Measurements from ENCODE around the gene TMEM170B.

The TMEM170B gene

DNA sequence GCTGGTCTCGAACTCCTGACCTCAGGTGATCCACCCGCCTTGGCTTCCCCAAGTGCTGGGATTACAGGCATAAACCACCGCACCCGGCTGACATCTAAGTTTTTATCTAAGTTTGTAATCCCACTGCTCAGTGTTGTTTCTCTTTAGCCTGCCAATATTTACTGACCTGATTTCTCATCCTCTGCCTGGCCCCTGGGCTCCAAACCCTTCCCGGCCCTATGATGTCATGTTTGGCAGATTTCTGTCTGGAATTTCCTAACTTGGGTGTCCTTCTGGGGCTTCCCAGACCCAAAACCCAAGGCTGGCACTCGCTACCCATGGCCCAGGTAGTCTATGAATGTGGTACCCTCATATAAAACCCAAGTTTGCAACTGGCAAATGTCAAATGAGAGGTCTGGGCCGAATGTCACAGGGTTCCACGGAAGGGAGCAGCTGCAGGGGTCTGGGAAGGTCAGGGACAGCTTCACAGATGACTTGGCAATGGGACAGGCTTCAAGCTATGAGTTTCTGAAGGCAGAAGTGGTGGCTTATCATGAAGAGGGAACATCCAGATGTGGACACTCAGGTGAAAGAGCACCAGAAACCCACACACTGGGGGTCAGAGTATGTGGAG lies 54.9 kb downstream of the TMEM170B start:
- ChIA-PET CTCF (no interaction called here), POLR2A (no interaction called here)
- no peak for DNase-seq (ENCODE audit: extremely low spot score)
- TF ChIP-seq FOXA1 (IDR thresholded peaks at IDR 0.05) (no peak), FOXK2 (IDR thresholded peaks at IDR 0.05) (no peak), L3MBTL2 (conservative IDR thresholded peaks at IDR 0.05) (no peak), TARDBP (IDR thresholded peaks at IDR 0.05) (no peak), BHLHE40 (IDR thresholded peaks at IDR 0.05; ENCODE audit: borderline replicate concordance) (no peak), HDGF (IDR thresholded peaks at IDR 0.05; ENCODE audit: borderline replicate concordance) (no peak), SP1 (IDR thresholded peaks at IDR 0.05) (no peak), ZNF384 (IDR thresholded peaks at IDR 0.05) (no peak), CTBP1 (IDR thresholded peaks at IDR 0.05; ENCODE audit: borderline replicate concordance) (no peak)
- TF ChIP-seq, protein P1, sequence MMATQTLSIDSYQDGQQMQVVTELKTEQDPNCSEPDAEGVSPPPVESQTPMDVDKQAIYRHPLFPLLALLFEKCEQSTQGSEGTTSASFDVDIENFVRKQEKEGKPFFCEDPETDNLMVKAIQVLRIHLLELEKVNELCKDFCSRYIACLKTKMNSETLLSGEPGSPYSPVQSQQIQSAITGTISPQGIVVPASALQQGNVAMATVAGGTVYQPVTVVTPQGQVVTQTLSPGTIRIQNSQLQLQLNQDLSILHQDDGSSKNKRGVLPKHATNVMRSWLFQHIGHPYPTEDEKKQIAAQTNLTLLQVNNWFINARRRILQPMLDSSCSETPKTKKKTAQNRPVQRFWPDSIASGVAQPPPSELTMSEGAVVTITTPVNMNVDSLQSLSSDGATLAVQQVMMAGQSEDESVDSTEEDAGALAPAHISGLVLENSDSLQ (IDR thresholded peaks at IDR 0.05), result no peak

DNA sequence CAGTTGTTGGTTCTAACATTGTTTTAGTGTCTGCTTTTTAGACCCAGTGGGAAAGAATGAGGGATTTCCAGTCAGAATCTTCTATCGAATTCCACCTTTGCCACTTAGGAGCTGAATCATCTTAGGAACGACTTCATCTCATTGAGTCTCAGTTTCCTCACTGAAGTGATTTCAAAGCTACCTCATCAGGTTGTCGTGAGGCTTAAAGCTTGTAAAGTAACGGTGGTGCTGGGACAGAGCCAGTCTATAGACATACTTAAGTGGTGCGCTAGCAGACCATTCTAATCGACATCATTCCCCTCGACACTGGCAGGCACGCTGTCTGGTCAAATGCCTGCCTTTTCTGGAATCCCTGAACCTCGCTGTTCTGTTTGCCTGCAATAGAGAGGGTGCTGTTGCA lies 55.5 kb downstream of the TMEM170B start:
- ChIA-PET CTCF (no interaction called here), POLR2A (no interaction called here)
- no peak for DNase-seq (ENCODE audit: extremely low spot score)
- TF ChIP-seq L3MBTL2 (conservative IDR thresholded peaks at IDR 0.05) (no peak), BHLHE40 (IDR thresholded peaks at IDR 0.05; ENCODE audit: borderline replicate concordance) (no peak), FOXA1 (IDR thresholded peaks at IDR 0.05) (no peak), FOXM1 (IDR thresholded peaks at IDR 0.05; ENCODE audit: borderline replicate concordance) (no peak), ZNF384 (IDR thresholded peaks at IDR 0.05) (no peak), TARDBP (IDR thresholded peaks at IDR 0.05) (no peak), ELF4 (IDR thresholded peaks at IDR 0.05) (no peak), ARNT (IDR thresholded peaks at IDR 0.05) (no peak), SUZ12 (IDR thresholded peaks at IDR 0.05) (no peak), CTBP1 (IDR thresholded peaks at IDR 0.05; ENCODE audit: borderline replicate concordance) (no peak), HDGF (IDR thresholded peaks at IDR 0.05; ENCODE audit: borderline replicate concordance) (no peak), FOXK2 (IDR thresholded peaks at IDR 0.05) (no peak), LEF1 (IDR thresholded peaks at IDR 0.05; ENCODE audit: borderline replicate concordance) (no peak), SP1 (IDR thresholded peaks at IDR 0.05) (no peak), NFRKB (IDR thresholded peaks at IDR 0.05) (no peak)
- TF ChIP-seq, protein P1 (IDR thresholded peaks at IDR 0.05), result no peak

DNA sequence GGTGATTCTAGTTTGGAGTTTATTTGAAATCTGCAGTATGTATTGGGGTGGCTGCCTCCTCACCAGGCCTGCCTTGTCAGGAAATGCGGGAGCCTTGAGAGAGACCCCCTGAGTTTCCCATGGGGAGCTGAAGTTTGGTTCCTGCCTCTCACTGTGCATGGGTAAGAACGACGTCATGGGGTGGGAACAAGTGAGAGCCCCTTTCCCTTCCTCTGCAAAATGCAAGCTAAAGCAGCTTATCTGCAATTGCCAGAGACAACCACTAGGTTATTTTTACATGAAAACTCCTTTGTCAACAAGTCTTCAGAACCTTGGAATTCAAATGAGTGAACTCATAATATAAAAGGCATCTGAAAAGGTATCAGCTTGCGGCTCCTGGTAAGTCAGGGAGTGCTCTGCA lies 58.4 kb downstream of the TMEM170B start:
- ChIA-PET CTCF (interaction anchor here (0.6 to 1.4 kb wide), 4 partner anchors 20 to 1372 kb away, joined by 3 to 4 read pairs (median 3); no protein-coding TSS in a partner anchor), POLR2A (no interaction called here)
- TF ChIP-seq LEF1 (IDR thresholded peaks at IDR 0.05; ENCODE audit: borderline replicate concordance) (no peak), SUZ12 (IDR thresholded peaks at IDR 0.05) (no peak), BHLHE40 (IDR thresholded peaks at IDR 0.05; ENCODE audit: borderline replicate concordance) (no peak), FOXK2 (IDR thresholded peaks at IDR 0.05) (no peak), FOXA1 (IDR thresholded peaks at IDR 0.05) (no peak), ZNF384 (IDR thresholded peaks at IDR 0.05) (no peak), CTBP1 (IDR thresholded peaks at IDR 0.05; ENCODE audit: borderline replicate concordance) (no peak)
- DNase-seq (ENCODE audit: extremely low spot score), result peak; percentile 25

DNA sequence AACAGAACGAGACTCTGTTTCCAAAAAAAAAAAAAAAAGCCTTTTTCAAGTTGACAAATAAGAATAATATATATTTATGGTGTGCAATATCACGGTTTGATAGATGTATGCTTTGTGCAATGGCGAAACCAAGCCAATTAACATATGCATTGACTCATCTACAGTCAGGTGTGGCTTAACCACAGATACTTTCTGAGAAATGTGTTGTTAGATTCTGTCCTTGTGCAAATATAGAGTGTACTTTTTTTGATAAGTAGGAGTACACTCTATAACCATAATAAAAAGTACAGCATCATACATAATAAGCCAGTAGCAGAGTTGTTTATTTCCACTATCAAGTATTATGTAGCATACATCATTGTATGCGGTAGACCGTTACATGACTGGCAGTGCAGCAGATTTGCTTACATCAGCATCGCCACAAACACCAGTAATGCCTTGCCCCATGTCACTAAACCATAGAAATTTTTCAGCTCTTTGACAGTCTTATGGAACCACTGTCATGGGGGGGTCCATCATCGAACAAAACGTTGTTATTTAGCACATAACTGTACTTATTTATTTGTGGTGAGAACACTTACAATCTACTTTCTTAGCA lies 59.2 kb downstream of the TMEM170B start:
- DNase-seq (ENCODE audit: extremely low spot score), result no peak
- POLR2A ChIA-PET, result no interaction called here
- TF ChIP-seq LEF1 (IDR thresholded peaks at IDR 0.05; ENCODE audit: borderline replicate concordance) (no peak), SUZ12 (IDR thresholded peaks at IDR 0.05) (no peak), NFRKB (IDR thresholded peaks at IDR 0.05) (no peak), BHLHE40 (IDR thresholded peaks at IDR 0.05; ENCODE audit: borderline replicate concordance) (no peak), HDGF (IDR thresholded peaks at IDR 0.05; ENCODE audit: borderline replicate concordance) (no peak), FOXM1 (IDR thresholded peaks at IDR 0.05; ENCODE audit: borderline replicate concordance) (no peak), ZNF384 (IDR thresholded peaks at IDR 0.05) (no peak), FOXK2 (IDR thresholded peaks at IDR 0.05) (no peak), ARNT (IDR thresholded peaks at IDR 0.05) (no peak), L3MBTL2 (conservative IDR thresholded peaks at IDR 0.05) (no peak), ELF4 (IDR thresholded peaks at IDR 0.05) (no peak), CTBP1 (IDR thresholded peaks at IDR 0.05; ENCODE audit: borderline replicate concordance) (no peak), TARDBP (IDR thresholded peaks at IDR 0.05) (no peak), SP1 (IDR thresholded peaks at IDR 0.05) (no peak), FOXA1 (IDR thresholded peaks at IDR 0.05) (no peak)
- TF ChIP-seq, protein P1 (IDR thresholded peaks at IDR 0.05), result no peak
- CTCF ChIA-PET, result interaction anchor here (0.7 to 1.4 kb wide), 2 partner anchors 19 to 21 kb away, joined by 3 read pairs; no protein-coding TSS in a partner anchor

DNA sequence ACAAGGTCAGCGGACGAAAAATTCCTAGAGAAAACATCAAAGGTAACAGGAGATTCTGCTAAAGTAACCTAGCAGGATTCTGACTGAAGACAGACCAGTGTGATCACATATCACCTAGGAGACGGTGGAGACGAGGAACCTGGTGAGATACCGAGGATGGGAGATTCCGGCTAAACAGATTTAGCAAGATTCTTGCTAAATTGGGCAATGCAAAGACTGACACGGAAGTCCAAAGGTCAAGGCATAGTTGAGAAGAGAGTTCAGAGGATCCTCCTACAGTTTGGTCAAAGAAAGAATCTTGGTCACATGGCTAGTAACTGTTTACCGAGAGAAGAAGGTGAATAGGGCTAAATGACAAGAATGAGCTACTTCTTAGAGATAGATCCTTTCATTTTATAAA lies 61.1 kb downstream of the TMEM170B start:
- ChIA-PET POLR2A (no interaction called here), CTCF (no interaction called here)
- TF ChIP-seq TARDBP (IDR thresholded peaks at IDR 0.05) (no peak), CTBP1 (IDR thresholded peaks at IDR 0.05; ENCODE audit: borderline replicate concordance) (no peak), NFRKB (IDR thresholded peaks at IDR 0.05) (no peak), ELF4 (IDR thresholded peaks at IDR 0.05) (no peak), FOXM1 (IDR thresholded peaks at IDR 0.05; ENCODE audit: borderline replicate concordance) (no peak), L3MBTL2 (conservative IDR thresholded peaks at IDR 0.05) (no peak), BHLHE40 (IDR thresholded peaks at IDR 0.05; ENCODE audit: borderline replicate concordance) (no peak), FOXA1 (IDR thresholded peaks at IDR 0.05) (no peak), HDGF (IDR thresholded peaks at IDR 0.05; ENCODE audit: borderline replicate concordance) (no peak), ZNF384 (IDR thresholded peaks at IDR 0.05) (no peak), FOXK2 (IDR thresholded peaks at IDR 0.05) (no peak)
- no peak for DNase-seq (ENCODE audit: extremely low spot score)

DNA sequence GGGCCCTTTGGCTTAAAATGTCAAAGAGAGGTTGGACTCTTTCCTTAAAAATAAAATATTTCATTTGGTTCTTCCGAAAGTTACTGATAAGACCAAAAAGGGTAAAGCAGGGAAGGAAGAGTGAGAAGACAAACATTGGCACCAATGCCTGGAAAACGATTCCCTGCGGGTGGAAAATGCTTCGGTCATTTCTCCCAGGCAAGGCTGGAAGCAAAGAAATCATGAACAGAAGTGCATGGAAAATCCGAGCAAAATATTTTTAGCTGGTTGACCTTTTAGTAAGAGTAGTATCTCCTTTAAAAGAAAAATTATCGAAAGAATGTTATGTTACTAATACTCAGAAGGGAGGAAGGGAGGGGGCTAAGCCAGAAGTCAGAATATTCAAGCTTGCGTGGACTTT lies 62.7 kb downstream of the TMEM170B start:
- no peak for TF ChIP-seq ELF4 (IDR thresholded peaks at IDR 0.05)
- TF ChIP-seq FOXA1 (IDR thresholded peaks at IDR 0.05), result no peak
- TF ChIP-seq, protein P1 (IDR thresholded peaks at IDR 0.05), result no peak
- TF ChIP-seq FOXM1 (IDR thresholded peaks at IDR 0.05; ENCODE audit: borderline replicate concordance), result no peak
- no peak for TF ChIP-seq ZNF384 (IDR thresholded peaks at IDR 0.05)
- TF ChIP-seq SP1 (IDR thresholded peaks at IDR 0.05), result no peak
- no peak for TF ChIP-seq HDGF (IDR thresholded peaks at IDR 0.05; ENCODE audit: borderline replicate concordance)
- TF ChIP-seq LEF1 (IDR thresholded peaks at IDR 0.05; ENCODE audit: borderline replicate concordance), result no peak
- no peak for TF ChIP-seq BHLHE40 (IDR thresholded peaks at IDR 0.05; ENCODE audit: borderline replicate concordance)
- no peak for TF ChIP-seq FOXK2 (IDR thresholded peaks at IDR 0.05)
- TF ChIP-seq NFRKB (IDR thresholded peaks at IDR 0.05), result no peak
- no peak for TF ChIP-seq SUZ12 (IDR thresholded peaks at IDR 0.05)
- no peak for TF ChIP-seq ARNT (IDR thresholded peaks at IDR 0.05)
- CTCF ChIA-PET, result no interaction called here
- DNase-seq (ENCODE audit: extremely low spot score), result no peak
- POLR2A ChIA-PET, result no interaction called here
